ENCODE results near the gene SPPL3.
"Not testable (repeated sequence)": the region's sequence is repeated elsewhere in the genome, so short reads cannot be mapped to it uniquely, and the experiment has no call there.

Gene SPPL3

DNA sequence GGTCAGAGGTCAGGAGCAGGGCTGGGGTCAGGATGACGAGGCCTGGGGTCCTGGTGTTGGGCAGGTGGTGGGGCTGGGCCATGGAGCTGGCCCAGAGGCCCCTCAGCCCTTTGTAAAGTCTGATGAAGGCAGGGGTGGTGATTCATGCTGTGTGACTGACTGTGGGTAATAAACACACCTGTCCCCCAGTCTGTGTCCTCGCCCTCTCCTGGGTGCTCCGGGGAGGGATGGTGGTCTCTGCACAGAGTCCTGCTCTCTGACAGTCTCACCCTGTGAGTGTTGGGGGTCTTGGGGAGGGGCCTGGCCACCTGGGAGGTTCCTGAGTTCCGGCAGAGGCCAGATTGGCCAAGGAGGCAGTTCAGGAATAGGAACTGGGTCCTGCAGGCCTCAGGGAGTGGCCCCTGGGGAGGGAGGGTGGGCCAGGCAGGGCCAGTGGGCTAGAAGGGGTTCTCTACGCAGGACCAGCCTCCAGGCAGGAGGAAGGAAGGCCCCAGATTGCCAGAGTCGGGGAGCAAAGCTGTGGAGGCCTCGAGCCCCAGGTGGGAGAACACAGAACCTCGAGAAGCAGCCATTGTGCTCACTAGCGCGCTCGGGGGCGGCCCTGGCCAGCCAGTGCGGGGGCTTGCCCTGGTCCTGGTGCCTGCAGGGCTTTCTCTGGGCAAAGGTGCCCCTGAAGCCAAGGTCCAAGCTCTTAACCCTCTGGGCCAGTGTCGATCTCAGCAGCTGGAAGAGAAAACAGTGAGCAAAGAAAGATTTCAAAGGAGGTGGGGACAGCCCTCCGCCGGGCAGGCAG lies 164.1 kb downstream of the SPPL3 start:
- no peak for DNase-seq

DNA sequence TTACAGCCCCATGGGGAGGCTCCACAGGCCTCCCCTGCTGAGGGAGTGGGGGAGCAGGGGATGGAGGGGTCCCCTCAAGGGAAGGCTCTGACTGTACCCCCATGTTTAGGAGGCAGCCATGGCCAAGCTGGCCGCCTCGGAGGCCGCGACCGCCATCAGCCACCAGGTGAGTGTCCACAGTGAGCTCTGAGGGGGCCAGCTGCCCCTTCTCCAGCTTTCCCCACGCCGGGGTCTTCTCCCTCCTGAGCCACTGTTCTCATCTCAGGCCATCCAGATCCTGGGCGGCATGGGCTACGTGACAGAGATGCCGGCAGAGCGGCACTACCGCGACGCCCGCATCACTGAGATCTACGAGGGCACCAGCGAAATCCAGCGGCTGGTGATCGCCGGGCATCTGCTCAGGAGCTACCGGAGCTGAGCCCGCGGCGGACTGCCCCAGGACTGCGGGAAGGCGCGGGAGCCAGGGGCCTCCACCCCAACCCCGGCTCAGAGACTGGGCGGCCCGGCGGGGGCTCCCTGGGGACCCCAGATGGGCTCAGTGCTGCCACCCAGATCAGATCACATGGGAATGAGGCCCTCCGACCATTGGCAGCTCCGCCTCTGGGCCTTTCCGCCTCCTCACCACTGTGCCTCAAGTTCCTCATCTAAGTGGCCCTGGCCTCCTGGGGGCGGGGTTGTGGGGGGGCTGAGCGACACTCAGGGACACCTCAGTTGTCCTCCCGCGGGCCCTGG lies 165.0 kb downstream of the SPPL3 start:
- no peak for DNase-seq

DNA sequence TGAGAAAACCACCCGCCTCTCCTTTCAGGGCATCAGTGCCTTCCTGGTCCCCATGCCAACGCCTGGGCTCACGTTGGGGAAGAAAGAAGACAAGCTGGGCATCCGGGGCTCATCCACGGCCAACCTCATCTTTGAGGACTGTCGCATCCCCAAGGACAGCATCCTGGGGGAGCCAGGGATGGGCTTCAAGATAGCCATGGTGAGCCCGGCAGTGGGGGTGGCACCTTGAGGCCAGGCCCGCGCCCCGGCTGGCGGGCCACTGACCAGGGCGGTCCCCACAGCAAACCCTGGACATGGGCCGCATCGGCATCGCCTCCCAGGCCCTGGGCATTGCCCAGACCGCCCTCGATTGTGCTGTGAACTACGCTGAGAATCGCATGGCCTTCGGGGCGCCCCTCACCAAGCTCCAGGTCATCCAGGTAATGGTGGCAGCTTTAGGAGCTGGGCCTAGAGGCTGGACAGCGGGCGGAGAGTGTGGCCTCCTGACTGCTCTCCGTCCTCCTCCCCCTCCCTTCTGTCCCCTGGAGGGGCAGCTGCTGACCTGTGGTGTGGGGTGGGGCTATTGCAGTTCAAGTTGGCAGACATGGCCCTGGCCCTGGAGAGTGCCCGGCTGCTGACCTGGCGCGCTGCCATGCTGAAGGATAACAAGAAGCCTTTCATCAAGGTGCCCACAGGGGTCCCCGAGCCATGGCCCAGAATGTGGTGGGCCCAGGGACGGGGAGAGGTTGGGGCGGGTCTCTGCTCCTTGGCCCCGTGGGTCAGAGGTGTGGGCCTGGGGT lies 165.7 kb downstream of the SPPL3 start:
- no peak for DNase-seq

DNA sequence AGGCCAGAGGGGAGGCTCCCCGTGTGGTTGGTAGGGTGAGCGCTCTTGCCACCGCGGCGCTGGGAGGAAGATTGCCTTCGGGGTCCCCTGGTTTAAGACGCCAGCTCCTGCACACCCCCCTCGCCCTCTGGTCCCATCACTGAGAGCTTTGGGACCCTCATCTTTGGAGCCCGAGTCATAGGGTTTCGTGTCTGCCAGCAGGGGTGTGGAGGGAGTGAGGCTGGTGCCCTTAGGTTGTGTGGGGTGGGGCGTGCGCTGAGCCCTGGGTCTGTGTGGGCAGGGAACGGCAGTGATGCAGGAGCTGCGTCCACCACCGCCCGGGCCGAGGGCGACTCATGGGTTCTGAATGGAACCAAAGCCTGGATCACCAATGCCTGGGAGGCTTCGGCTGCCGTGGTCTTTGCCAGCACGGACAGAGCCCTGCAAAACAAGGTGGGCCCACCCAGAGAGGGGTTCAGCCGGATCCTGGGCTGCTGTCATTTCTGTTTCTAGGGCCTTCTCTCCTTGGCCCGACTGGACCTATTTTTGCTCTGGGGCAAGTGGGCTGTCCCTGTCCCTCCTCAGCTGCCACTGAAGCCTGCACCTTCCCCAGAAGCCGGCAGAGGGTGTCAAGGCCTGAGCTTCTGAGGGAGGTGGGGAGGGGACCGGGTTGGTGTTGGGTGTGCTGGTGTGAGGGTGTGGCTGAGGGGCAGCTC lies 166.5 kb downstream of the SPPL3 start:
- DNase-seq, result no peak

DNA sequence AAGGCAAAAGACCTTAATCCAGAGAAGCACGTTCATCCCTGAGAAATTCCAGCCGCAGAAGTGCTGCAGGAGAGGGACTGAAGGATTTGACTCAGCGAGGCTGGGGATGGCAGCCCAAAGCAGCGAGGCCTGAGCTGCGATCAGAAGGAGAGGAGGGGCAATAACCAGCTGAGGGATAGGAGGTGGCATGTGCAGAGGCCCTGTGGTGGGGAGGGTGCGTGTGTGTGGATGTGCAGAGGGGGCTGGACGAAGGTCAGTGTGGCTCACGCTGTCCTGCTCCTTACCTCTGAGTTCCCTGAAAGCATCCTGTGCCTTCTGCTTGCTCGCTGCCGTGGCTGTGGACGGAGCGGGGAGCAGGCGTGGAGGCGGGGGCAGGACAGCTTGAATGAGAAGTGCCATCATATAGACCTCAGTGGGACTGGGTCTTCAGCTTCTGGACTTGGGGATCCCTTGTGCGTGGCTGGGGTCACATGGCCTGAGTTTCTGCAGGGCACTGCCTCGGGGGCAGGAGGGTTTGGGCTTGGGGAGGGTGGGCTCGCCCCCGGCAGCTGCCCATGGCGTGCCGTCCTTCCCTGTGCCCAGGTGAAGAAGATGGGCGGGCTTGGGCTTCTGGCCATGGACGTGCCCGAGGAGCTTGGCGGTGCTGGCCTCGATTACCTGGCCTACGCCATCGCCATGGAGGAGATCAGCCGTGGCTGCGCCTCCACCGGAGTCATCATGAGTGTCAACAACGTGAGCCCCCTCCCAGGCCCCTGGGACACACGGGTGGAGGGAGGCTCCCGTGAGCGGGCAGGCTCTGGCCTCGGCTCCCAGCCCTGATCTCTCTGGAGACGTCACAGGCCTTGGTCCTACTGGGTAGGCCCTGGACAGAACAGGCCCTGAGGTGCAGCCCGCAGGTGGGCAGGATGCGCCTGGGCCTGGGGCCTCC lies 167.5 kb downstream of the SPPL3 start:
- no peak for DNase-seq

DNA sequence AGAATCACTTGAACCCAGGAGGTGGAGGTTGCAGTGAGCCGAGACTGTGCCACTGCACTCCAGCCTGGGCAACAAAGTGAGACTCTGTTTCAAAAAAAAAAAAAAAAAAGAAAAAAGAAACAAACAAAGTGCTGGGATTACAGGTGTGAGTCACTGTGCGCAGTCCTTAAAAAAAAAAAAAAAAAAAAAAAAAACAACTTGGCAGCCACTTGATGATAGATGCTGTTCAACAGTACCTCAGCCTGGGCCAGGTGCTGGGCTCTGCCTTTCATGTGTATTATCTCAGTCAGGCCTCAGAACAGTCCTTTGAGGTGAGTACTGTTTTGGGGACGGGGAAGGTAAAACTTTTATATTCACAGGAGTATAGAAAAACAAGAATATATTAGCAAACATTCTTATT lies 169.0 kb downstream of the SPPL3 start:
- DNase-seq, result no peak

DNA sequence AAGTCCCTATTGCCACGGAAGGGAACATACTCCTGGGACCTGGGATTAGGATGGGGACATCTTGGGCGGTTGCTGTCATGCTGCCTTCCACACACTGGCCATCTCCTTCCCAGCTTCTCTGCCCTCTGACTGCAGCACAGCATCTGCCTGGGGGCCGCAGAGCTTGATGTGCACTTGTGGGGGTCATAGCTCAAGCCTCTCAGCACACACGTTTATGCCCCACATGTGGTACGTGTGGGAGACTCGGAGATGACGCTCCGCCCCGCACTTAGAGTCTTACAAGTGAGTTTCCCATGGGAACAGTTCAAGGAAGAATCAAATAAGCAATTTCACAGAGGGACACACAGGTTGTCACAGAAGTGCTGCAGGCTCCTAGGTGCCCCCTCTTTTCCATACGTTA lies 169.9 kb downstream of the SPPL3 start:
- no peak for DNase-seq

DNA sequence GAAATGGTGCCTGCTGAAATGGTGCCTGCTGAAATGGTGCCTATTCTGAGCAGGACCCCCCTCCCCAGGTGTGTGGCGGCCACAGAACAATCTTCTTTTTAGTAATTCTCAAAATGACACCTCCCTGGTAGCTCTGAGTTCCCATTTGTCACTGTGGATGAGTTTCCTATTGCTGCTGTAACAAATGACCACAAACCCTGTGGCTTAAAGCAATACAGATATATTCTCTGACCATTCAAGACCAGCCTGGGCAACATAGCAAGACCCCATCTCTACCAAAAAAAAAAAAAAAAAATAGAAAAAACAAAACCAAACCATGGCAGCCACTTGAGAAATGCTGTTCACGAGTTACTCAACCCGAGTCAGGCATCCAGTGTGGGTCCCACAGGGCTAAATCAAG lies 170.6 kb downstream of the SPPL3 start:
- DNase-seq, result no peak

DNA sequence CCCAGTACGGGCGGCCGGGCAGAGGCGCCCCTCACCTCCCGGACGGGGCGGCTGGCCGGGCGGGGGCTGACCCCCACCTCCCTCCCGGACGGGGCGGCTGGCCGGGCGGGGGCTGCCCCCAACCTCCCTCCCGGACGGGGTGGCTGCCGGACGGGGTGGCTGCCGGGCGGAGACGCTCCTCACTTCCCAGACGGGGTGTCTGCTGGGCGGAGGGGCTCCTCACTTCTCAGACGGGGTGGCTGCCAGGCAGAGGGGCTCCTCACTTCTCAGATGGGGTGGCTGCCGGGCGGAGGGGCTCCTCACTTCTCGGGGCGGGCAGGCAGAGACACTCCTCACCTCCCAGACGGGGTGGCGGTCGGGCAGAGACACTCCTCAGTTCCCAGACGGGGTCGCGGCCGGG lies 172.0 kb downstream of the SPPL3 start:
- DNase-seq, result not testable (repeated sequence)

DNA sequence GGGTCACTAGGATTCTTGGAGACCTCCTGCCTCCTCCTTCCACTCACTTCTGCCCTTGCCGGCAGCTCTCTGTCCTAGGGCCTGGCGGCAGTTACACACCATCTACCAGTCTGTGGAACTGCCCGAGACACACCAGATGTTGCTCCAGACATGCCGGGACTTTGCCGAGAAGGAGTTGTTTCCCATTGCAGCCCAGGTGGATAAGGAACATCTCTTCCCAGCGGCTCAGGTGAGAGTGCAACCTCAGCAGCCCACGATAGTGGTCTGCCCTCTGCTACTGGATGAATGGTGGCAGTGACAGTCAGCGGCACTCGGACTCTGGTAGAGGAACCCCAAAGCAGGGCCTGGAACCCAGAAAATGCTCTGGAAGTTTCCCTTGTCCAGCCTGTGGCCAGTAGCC lies 177.2 kb downstream of the SPPL3 start:
- no peak for DNase-seq

DNA sequence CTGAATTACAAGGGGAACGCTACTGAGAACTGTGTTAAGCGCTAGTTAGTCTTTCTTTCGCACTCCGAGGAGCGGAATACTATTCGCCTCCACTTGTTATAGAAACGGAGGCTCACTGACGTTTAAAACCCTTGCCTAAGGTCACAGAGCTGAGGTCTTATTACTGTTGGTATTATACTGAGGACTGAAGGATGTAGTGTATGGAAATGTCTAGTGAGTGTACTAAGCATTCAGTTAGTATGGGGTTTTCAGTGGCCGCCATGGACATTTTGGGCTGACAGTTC lies 177.7 kb downstream of the SPPL3 start:
- DNase-seq, result no peak

DNA sequence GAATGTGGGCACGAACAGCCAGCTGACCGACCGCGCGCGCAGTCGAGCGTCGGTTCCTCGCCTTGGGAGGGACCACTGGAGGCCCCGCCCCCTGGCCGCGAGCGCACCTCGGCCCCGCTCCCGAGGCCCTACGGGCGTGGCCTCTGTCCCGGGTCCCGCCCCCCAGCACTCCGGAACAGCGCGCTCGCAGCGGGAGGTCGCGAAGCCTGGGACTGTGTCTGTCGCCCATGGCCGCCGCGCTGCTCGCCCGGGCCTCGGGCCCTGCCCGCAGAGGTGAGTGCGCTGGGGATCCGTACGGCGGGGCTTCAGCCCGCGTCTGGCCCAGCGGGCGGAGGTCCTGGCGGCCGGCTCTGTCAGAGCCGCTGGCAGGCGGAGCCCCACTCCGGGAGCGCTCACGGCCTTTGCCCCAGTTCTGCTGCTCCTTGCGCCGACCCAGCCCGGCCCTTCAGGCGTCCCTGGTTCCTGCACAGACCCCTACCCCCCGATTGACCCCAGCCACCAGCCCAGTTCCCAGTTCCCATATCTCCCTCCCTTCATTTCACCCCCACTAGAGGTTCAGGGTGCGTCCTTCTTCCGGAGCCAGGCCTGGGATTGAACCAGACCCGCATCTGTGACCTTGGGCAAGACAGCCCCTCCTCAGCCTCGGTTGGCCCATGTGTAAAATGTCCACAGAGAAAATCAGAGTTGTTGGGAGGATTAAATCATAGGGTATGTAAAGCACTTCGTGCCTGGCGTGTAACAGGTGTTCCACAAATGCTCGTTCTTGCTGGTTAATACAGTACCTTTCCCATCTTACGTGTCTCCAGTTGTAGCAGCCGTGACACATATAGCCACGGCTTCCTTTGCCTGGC lies 178.3 kb downstream of the SPPL3 start, which contains the start of gene ACADS:
Gene ACADS, plus strand, starts transcription at position 168 of the 851 bp plus-strand sequence. Its CDS starts 60 bp downstream, at position 228.
- peak; percentile 78 to 85 (median 82) for DNase-seq

DNA sequence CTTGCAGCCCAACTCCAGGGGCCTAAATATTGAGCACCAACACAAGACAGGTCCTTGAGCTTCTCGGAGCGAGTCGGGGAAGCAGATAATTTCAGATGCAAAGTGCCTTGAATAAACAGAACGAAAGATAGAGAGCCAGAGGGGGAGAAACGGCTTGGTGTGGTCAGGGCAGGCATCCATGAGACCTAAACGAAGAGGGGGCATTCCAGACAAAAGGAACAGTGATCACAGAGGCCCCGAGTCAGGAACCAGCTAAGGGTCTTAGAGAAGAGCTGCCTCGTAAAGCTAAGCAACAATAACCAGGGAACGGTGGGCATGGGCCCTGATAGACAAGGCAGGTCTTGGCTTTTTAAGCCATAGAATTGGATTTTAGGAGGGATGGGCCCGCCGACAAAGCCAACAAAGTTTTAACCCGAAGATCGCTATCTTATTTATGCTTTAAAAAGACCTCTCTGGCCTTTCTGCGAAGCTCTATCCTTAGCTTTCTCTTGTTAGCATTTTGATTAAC lies 179.0 kb downstream of the SPPL3 start:
- no peak for DNase-seq

DNA sequence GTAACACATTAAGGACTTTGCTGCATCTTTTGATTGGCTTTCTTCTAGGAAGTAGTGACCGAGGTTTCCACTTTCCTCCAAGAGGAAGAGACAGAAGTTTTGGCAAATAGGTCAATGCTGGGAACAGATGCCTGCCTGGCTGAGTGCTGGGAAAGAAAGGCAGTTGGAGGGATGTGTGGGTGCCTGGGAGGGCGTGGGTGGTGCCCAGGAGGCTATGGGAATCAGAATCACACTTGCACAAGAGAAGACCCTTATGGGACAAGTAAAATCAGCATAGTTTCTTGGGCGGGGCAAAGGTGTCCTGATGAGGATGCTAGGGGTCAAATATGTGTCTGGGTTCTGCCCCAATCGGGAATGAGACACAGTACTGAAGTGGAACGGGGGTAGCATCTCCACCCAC lies 179.4 kb downstream of the SPPL3 start:
- DNase-seq, result no peak

DNA sequence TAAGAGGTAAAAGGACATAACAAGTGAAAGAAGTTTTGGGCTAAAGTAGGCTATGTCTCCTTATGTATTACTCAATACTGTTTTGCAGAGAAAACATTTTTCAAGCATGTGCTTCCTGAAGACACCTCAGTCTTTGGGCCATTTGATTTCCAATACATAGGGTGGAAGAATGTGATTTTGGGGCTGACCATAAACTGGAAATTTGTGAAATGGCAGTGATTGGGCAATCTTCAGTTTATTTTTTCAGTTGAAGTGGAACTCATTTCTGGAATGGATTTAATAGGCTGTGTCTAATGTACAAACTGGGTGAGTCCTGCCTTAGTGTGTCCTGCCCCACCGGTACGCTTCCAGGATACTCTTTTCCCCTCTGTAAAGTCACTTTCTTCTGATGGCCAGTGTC lies 181.4 kb downstream of the SPPL3 start:
- no peak for DNase-seq

DNA sequence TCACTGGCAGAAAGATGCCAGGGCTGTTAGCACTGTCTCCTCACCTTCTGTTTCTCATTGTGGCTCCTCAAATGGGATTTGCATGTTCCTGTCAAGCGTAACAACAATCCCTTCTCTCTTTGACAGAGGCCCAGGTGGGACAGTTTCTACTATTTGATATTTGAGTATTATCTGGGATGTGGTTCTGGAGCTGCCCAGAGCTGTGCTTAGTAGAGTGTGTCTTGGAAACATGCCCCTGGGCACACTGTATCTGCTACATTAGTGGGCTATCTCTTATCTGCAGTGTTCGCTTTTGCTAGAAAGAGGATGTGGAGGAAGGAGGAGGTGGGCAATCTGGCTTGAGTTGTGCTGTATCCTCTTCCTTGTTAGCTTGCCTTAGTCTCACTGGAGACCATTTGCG lies 182.3 kb downstream of the SPPL3 start:
- no peak for DNase-seq

DNA sequence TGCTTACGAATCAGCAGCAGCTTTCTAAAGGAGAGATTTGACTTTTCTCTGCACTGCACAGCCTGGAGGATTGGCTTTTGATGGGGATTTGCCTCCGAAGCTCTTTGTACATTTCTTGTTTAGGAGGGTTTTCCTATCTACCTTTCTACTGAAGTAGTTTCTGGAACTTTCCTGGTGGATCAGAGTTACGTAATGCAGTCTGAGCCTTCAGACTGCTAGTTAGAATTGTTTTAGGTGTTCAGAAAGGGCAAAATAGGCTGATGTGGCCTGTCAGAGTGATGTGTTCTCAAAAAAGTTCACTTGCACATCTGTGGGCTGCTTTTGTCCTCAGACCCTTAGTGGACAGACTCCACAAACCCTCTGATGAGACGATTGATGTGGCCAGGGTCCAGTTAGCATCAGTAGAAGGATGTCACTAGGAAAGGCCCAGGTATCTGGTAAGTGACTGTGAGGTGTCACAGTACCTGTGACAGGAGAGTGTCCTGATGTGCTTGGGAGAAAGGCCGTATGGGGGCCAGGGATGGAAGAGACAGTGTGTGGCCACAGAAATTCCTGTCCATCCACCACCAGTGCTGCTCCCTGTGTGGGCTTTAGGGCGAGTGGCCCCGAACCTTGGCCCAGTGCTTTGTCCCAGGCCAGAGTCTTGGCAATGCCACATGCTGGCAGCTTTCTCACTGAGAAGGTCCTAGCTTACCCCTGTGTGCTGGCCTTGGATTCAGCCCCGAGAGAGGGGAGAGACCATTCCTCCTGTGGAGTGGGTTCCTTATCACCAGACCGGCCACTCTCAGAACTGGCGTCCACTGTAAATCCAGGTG lies 183.0 kb downstream of the SPPL3 start:
- no peak for DNase-seq

DNA sequence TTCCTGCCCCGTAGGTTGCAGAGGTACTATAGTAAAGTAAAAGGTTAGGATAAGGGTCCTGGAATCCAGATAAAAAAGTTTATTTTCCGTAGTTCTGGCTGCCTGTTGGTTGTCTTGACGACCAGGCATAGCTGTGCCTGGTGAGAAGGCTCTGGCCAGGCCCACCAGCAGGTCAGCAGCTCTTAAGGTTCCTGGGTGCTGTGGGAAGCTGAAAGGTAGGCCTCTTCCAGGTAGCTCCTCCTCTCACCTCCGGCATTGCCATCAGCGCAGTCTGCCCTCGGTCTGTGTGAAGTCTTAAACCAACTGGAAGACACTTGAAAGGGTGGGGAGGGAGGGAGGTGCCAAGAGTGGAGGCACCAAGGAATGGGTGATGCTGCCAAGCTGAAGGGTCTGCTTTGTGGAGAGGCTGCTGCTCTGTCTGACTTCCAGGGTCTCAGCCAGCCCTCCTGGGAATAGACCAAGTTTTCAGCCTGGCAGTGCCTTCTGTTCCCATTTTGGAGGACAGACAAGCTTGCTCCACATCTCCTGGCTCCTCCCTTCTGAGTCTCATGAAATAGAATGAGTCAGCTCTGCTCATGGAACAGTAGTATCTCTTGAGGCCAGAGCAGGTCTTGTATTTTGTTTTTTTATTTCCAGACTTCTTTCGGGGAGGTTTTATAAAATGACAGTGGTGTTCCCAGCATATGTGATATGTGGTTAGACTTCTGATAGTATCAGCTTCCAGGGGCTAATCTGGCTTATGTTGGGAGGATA lies 183.7 kb downstream of the SPPL3 start:
- no peak for DNase-seq

Measured in activated CD4-positive, CD25-positive, alpha-beta regulatory T cell (primary cell).